Measurements from ENCODE around the gene TNNT1.

TNNT1 gene

DNA sequence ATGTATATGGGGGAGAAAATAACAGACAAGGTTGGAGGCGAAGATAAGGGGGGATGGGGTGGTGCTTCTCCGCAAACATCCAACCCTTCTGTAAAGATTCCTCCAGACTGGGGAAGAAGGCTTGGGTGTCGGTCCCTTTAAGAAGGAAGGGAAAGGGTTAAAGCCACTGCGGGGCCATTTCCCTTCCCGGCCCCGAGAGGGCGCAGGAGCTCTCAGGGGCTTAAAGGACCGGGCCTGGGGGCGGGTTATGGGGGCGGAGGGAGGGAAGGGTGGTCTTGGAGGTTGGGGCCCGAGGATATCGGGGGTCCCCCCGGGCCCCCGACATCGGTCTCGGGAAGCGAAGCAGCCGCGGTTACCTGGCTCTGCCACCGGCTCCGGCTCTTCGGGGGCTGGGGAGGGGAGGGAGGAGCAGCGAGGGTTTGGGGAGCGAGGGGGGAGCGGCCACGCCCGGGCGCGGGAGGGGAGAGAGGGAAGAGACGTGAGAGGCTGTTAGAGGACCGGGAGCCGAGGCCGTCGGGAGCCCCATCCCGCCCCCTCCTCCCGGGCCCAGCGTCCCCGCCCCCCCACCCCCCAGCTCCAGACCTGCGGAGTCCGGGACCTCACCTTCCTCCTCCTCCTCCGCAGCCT is 2.8 kb downstream of the TNNT1 start:
- no peak for DNase-seq (ENCODE audit: low read depth in 2 of 3, low spot score in 2 of 3)

DNA sequence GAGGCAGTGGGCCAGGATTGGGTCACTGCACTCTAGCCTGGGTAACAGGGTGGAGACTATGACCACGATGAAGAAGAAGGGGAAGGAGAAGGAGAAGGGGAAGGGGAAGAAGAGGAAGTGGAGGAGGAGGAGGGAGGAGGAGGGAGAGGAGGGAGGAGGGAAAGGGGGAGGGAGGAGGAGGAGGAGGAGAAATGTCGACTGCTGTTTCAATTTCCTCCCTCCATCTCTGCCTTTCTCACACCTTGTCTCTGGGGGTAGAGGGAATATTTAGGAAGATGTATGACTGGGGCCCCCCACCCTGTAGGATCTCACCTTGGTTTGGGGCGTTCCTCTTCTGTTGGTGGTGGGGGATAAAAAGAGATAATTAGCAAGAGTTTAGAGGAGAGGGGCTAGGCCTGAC is 3.8 kb downstream of the TNNT1 start:
- DNase-seq (ENCODE audit: low read depth in 2 of 3, low spot score in 2 of 3) = no peak

- no peak for DNase-seq (ENCODE audit: low read depth in 2 of 3, low spot score in 2 of 3)
These were observed 7.3 kb downstream of the TNNT1 start for GRCh38 chr19:55141696-55142095.

DNA sequence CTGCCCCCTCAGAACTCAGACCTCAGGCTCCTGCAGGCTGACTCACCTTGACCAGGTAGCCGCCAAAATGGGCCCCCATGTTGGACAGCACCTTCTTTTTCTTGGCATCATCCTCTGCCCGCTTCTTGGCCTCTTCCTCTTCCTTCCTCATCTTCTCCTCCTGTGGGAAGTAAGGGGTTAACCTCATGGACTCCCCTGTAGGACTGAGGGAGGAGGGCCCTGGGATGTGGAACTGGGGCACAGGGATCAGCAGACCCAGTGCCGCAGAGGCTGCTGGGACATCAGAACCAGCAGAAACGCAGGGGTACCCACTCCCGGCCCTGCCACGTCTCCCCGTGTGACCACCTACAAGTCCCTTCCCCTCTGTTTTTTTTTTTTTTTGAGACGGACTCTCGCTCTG is 11.1 kb downstream of the TNNT1 start:
- DNase-seq (ENCODE audit: low read depth in 2 of 3, low spot score in 2 of 3) = no peak

GRCh38 chr19:55136399-55137102 is 12.5 kb downstream of the TNNT1 start:
- DNase-seq (ENCODE audit: low read depth in 2 of 3, low spot score in 2 of 3) = no peak

- no peak for DNase-seq (ENCODE audit: low read depth in 2 of 3, low spot score in 2 of 3)
These were observed 14.3 kb downstream of the TNNT1 start for GRCh38 chr19:55134736-55135135.

DNA sequence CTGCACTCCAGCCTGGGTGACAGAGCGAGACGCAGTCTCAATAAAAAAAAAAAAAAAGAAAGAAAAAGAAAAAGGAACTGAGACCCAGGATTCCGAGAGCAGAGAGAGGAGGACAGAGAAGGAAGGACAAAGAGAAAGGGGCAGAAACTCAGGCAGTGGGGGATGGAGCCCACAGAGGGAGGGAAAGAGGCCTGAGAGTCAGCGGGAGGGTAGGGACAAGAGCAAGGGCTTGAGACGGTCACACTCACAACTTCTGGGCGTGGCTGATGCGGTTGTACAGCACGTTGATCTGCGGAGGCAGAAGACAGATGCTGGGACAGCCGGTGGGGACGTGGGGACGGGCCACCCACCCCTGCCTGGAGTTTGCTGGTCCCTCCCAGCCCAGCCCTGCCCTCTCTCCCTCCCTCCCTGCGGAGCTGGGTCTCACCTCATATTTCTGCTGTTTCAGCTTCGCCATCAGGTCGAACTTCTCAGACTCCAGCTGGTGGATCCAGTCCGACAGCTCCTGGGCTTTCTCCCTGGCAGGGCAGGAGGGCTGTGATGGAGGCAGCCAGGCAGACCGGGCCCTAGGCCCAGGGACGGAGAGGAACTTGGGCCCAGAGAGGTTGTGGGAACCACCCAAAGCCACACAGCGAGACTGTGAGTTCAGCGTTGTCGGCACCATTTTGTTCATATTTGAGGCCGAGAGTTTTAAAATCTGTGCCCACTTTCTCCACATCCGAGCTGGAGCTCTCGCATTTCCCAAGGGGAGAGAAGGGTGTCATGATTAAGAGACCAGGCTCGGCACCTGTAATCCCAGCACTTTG is 15.2 kb downstream of the TNNT1 start:
- DNase-seq (ENCODE audit: low read depth in 2 of 3, low spot score in 2 of 3) = no peak

- no peak for DNase-seq (ENCODE audit: low read depth in 2 of 3, low spot score in 2 of 3)
These were observed 16.4 kb downstream of the TNNT1 start for GRCh38 chr19:55132453-55133129.

- DNase-seq (ENCODE audit: low read depth in 2 of 3, low spot score in 2 of 3) = no peak
These were observed 17.6 kb downstream of the TNNT1 start for GRCh38 chr19:55131421-55131820.

DNA sequence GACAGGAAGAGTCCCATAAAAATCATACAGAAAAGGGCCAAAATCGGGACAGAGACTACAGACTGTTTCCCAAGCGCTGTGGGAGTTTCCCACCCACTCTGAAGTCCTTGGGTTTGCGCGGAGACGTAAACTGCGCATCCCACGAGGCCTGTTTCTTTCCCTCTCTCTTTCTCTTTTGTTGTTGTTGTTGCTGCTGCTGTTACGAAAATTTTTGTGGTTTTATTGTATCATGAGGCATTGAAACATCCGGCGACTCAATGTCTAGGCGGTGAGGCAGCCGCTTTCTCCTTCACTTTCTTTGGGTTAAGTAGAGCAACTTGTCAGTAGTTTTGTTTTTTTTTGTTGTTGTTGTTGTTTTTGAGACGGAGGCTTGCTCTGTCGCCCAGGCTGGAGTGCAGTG is 30.0 kb downstream of the TNNT1 start:
- no peak for DNase-seq (ENCODE audit: low read depth in 2 of 3, low spot score in 2 of 3)

DNA sequence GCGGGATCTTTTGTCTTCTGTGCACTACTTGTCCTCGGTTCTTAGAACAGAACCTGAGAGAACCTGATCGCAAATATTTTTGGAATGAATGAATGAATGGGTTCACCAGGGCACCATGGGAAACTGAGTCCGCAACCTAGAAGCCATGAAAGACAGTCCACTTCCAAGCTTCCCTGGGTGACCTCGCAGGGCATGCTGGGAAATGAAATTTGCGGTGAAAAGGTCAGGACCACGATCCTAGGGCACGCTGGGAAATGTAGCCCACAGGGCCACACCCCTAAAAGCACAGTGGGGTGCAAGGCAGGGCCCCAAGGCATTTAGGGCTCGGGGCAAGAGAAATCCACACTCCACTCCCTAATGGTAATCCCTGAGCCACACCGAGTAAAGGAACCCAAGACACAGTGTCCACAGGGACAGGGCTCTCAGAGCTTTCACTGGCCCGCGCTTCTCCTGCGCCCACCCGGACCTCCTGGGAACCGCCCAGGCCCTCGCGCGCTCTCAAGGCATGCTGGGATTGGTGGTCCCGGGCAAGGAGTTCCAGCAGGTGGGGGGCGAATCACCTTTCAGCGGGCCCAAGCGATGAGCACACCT is 30.5 kb downstream of the TNNT1 start:
- DNase-seq (ENCODE audit: low read depth in 2 of 3, low spot score in 2 of 3) = no peak

- DNase-seq (ENCODE audit: low read depth in 2 of 3, low spot score in 2 of 3) = peak; percentile 85 to 92 (median 92)
These were observed 31.2 kb downstream of the TNNT1 start for GRCh38 chr19:55117663-55118391.

DNA sequence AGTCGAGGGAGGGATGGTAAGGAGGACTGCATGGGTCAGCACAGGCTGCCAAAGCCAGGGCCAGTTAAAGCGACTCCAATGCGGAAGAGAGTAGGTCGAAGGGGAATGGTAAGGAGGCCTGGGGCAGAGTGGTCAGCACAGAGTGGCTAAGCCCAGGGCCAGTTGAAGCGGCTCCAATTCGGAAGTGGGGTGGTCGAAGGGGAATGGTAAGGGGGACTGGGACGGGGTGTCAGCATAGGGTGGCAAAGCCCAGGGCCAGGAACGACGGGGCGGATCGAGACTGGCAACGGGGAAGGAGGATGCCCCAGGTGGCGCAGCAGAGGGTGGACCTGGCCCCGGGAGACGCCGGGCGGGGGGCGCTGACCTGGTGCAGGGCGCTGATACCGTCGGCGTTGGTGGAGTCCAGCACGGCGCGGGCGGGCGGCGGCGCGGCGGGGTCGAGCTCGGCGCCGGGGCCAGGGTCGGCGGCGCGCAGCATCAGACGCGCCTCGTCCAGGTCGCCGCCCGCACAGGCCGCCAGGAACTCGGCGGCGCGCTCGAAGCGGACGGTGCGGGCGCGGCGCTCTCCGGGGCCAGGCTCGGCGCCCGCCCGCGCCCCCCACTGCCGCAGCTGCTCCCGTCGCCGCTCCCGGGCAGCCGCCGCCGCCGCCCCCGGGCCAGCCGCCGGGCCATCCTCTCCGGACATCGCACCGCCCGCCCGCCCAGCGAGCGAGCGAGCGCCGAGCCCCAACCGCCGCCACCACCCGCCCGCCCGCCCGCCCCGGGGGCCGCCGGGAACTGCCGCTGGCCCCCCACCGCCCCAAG is 31.9 kb downstream of the TNNT1 start, which contains the start of gene PPP1R12C:
TSS of gene PPP1R12C (minus strand) at position 779 of the 804 bp plus-strand sequence. CDS start at position 685, 94 bp downstream.
- DNase-seq (ENCODE audit: low read depth in 2 of 3, low spot score in 2 of 3) = no peak

DNA sequence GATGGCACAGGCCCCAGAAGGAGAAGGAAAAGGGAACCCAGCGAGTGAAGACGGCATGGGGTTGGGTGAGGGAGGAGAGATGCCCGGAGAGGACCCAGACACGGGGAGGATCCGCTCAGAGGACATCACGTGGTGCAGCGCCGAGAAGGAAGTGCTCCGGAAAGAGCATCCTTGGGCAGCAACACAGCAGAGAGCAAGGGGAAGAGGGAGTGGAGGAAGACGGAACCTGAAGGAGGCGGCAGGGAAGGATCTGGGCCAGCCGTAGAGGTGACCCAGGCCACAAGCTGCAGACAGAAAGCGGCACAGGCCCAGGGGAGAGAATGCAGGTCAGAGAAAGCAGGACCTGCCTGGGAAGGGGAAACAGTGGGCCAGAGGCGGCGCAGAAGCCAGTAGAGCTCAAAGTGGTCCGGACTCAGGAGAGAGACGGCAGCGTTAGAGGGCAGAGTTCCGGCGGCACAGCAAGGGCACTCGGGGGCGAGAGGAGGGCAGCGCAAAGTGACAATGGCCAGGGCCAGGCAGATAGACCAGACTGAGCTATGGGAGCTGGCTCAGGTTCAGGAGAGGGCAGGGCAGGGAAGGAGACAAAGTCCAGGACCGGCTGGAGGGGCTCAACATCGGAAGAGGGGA is 32.7 kb downstream of the TNNT1 start:
- peak in 2 of 3 experiments; percentile 15 to 19 for DNase-seq (ENCODE audit: low read depth in 2 of 3, low spot score in 2 of 3)

DNA sequence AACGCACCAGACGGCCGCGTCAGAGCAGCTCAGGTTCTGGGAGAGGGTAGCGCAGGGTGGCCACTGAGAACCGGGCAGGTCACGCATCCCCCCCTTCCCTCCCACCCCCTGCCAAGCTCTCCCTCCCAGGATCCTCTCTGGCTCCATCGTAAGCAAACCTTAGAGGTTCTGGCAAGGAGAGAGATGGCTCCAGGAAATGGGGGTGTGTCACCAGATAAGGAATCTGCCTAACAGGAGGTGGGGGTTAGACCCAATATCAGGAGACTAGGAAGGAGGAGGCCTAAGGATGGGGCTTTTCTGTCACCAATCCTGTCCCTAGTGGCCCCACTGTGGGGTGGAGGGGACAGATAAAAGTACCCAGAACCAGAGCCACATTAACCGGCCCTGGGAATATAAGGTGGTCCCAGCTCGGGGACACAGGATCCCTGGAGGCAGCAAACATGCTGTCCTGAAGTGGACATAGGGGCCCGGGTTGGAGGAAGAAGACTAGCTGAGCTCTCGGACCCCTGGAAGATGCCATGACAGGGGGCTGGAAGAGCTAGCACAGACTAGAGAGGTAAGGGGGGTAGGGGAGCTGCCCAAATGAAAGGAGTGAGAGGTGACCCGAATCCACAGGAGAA is 33.5 kb downstream of the TNNT1 start:
- no peak for DNase-seq (ENCODE audit: low read depth in 2 of 3, low spot score in 2 of 3)

GRCh38 chr19:55114566-55115145 is 34.4 kb downstream of the TNNT1 start:
- no peak for DNase-seq (ENCODE audit: low read depth in 2 of 3, low spot score in 2 of 3)

GRCh38 chr19:55113570-55114039 is 35.4 kb downstream of the TNNT1 start:
- DNase-seq (ENCODE audit: low read depth in 2 of 3, low spot score in 2 of 3) = no peak
